Keratinocyte (primary cell): ENCODE measurements around the gene AK1. TPM values are rescaled to one million over a fixed set of nuclear protein-coding genes. Genes with fewer than 3 reads are reported as not detected.

Experiments used
- DNase-seq: peaks from one replicate; pipeline ENCODE4 v3.0.0-alpha.2; 2011; ENCODE audit warnings: low read depth, missing footprints, low spot score
- FAIRE-seq: peaks from 2 replicates; lab custom pipeline; 2011; peaks lifted over from hg19 to GRCh38; lab: Jason Lieb, UNC
- H2AFZ ChIP-seq: 2 replicates; pipeline ENCODE4 v1.6.0; 2012; ENCODE audit warnings: low read length, control low read depth, inconsistent platforms; ENCODE audit not compliant: control insufficient read depth
- H3K27ac ChIP-seq: 2 replicates; pipeline ENCODE4 v1.5.1; 2011; ENCODE audit warnings: low read length; ENCODE audit not compliant: control insufficient read depth, insufficient read depth
- H3K27me3 ChIP-seq: 3 replicates; pipeline ENCODE4 v1.6.0; 2011; ENCODE audit warnings: low read length; ENCODE audit not compliant: control insufficient read depth, insufficient read depth; ENCODE audit errors: extremely low read depth
- H3K36me3 ChIP-seq, 2 experiments: 2 replicates in 1 of 2; 3 replicates in 1 of 2; pipeline ENCODE4 v1.5.1; 2011; ENCODE audit warnings: low read length in 2 of 2, mild to moderate bottlenecking in 1 of 2; ENCODE audit not compliant: control insufficient read depth in 2 of 2, insufficient read depth in 2 of 2; ENCODE audit errors: extremely low read depth in 1 of 2
- H3K4me1 ChIP-seq: 3 replicates; pipeline ENCODE4 v1.5.1; 2011; ENCODE audit warnings: low read length; ENCODE audit not compliant: control insufficient read depth, insufficient read depth; ENCODE audit errors: extremely low read depth
- H3K4me2 ChIP-seq: 3 replicates; pipeline ENCODE4 v1.6.0; 2011; ENCODE audit warnings: low read depth, low read length; ENCODE audit not compliant: control insufficient read depth, insufficient read depth; ENCODE audit errors: extremely low read depth
- H3K4me3 ChIP-seq, 3 experiments: fragments of 200-600 bp in 1 of 3; sonication (generic) in 1 of 3; 2 replicates in 2 of 3; 3 replicates in 1 of 3; pipeline ENCODE4 v1.5.1; 2011 to 2016; ENCODE audit warnings: low read length in 3 of 3, mild to moderate bottlenecking in 3 of 3, control low read depth in 2 of 3, inconsistent platforms in 1 of 3, low read depth in 1 of 3, mixed read lengths in 1 of 3, mixed run types in 1 of 3, moderate library complexity in 1 of 3; ENCODE audit not compliant: control insufficient read depth in 2 of 3, insufficient read depth in 2 of 3; ENCODE audit errors: extremely low read depth in 1 of 3
- H3K79me2 ChIP-seq: 2 replicates; pipeline ENCODE4 v1.6.0; 2012; ENCODE audit warnings: low read length; ENCODE audit not compliant: control insufficient read depth, insufficient read depth
- H3K9ac ChIP-seq: 3 replicates; pipeline ENCODE4 v1.6.0; 2011; ENCODE audit warnings: low read length; ENCODE audit not compliant: control insufficient read depth, insufficient read depth; ENCODE audit errors: extremely low read depth
- H3K9me1 ChIP-seq: 3 replicates; pipeline ENCODE4 v1.6.0; 2011; ENCODE audit warnings: low read length; ENCODE audit not compliant: control insufficient read depth, insufficient read depth; ENCODE audit errors: extremely low read depth
- H3K9me3 ChIP-seq: 2 replicates; pipeline ENCODE4 v1.5.1; 2012; ENCODE audit warnings: low read depth, low read length; ENCODE audit not compliant: control insufficient read depth
- H4K20me1 ChIP-seq: 3 replicates; pipeline ENCODE4 v1.6.0; 2011; ENCODE audit warnings: low read length; ENCODE audit not compliant: control insufficient read depth, insufficient read depth; ENCODE audit errors: extremely low read depth
- CTCF ChIP-seq, 3 experiments: IDR thresholded peaks in 1 of 3; conservative IDR thresholded peaks in 1 of 3; optimal IDR thresholded peaks in 1 of 3; 2 replicates in 2 of 3; 3 replicates in 1 of 3; pipeline versions ENCODE3 to v1.5.1; 2011; ENCODE audit warnings: low read length in 3 of 3, mild to moderate bottlenecking in 3 of 3, moderate library complexity in 2 of 3, control low read depth in 1 of 3, inconsistent platforms in 1 of 3; ENCODE audit not compliant: insufficient read depth in 2 of 3; ENCODE audit errors: extremely low read depth in 1 of 3
- EZH2 ChIP-seq: IDR thresholded peaks from one replicate; pipeline ENCODE4 v1.6.1; 2012; ENCODE audit warnings: inconsistent platforms, mild to moderate bottlenecking, low read length, moderate library complexity
- dilution Hi-C: fragments of 300-500 bp; cut with MboI; formaldehyde crosslinking; loops from one replicate; pipeline ENCODE4 v1.7.0; 2020; ENCODE audit warnings: low sequenced_read_pairs; ENCODE audit not compliant: extremely low pct_ligation_motif_present
- polyA plus RNA-seq, 5 experiments: library from polyadenylated mRNA; depleted of rRNA in 3 of 5; stranded (reverse) in 3 of 5; stranded (forward) in 1 of 5; unstranded in 1 of 5; fragments of >200 nt; gene quantifications; 1 replicate in 1 of 5; 2 replicates in 3 of 5; 3 replicates in 1 of 5; pipeline versions ENCODE4 v1.2.1 to v1.2.3, GENCODE V29; 2011 to 2012; ENCODE audit warnings: missing spikeins in 2 of 5, low read depth in 1 of 5, low replicate concordance in 1 of 5

Gene AK1
- polyA plus RNA-seq, 1 donor (not counting 4 experiments of a cell fraction or from before 2014, with no cell fraction given): 40.2 TPM

GRCh38 chr9:127865645-127866464 lies 11.6 kb downstream of the AK1 start:
- FAIRE-seq (no peak), DNase-seq (no peak)
- Histone ChIP-seq H3K4me3 (no peak overlapping the region), H3K4me2 (no peak overlapping the region), H3K4me1 (no peaks in the 10 kb centered on the region), H3K9me1 (no peaks in the 10 kb centered on the region), H3K36me3 (peaks cover 1 to 4% of the 10 kb centered on the region in 2 experiments), H3K79me2 (no peaks in the 10 kb centered on the region), H3K9ac (no peak overlapping the region), H2AFZ (no peak overlapping the region), H3K27ac (no peak overlapping the region), H3K27me3 (no peaks in the 10 kb centered on the region), H4K20me1 (peaks cover 2% of the 10 kb centered on the region), H3K9me3 (no peaks in the 10 kb centered on the region)
- dilution Hi-C loops: no loop called here
- TF ChIP-seq CTCF (optimal IDR thresholded peaks at IDR 0.05 in 1 of 3, IDR thresholded peaks at IDR 0.05 in 1 of 3, conservative IDR thresholded peaks at IDR 0.05 in 1 of 3; ENCODE audit: extremely low read depth in 1 of 3, insufficient read depth in 2 of 3, low read length in 3 of 3): no peak
- no peak for TF ChIP-seq EZH2

GRCh38 chr9:127863191-127863621 lies 14.3 kb downstream of the AK1 start:
- Histone ChIP-seq H3K36me3 (peaks cover 1 to 2% of the 10 kb centered on the region in 2 experiments), H3K79me2 (no peaks in the 10 kb centered on the region), H3K4me2 (no peak overlapping the region), H3K9me1 (no peaks in the 10 kb centered on the region), H3K27me3 (no peaks in the 10 kb centered on the region), H2AFZ (no peak overlapping the region), H3K9ac (no peak overlapping the region), H3K9me3 (no peaks in the 10 kb centered on the region), H4K20me1 (no peaks in the 10 kb centered on the region), H3K4me1 (no peaks in the 10 kb centered on the region), H3K4me3 (no peak overlapping the region), H3K27ac (no peak overlapping the region)
- TF ChIP-seq CTCF (optimal IDR thresholded peaks at IDR 0.05 in 1 of 3, IDR thresholded peaks at IDR 0.05 in 1 of 3, conservative IDR thresholded peaks at IDR 0.05 in 1 of 3; ENCODE audit: extremely low read depth in 1 of 3, insufficient read depth in 2 of 3, low read length in 3 of 3) (no peak), EZH2 (no peak)
- FAIRE-seq (no peak), DNase-seq (no peak)
- dilution Hi-C loops: no loop called here
